Rectal smooth muscle tissue (tissue), 1 donor: ENCODE data around the gene PTPRD.

Experiments
- H3K27ac ChIP-seq: one replicate; pipeline ENCODE4 v1.7.0; 2013; ENCODE audit warnings: low read depth, low read length, inconsistent platforms
- H3K27me3 ChIP-seq: one replicate; pipeline ENCODE4 v1.7.0; 2013; ENCODE audit warnings: low read length; ENCODE audit not compliant: control insufficient read depth, insufficient read depth
- H3K36me3 ChIP-seq: one replicate; pipeline ENCODE4 v1.7.0; 2013; ENCODE audit warnings: low read length; ENCODE audit not compliant: control insufficient read depth, insufficient read depth
- H3K4me1 ChIP-seq: one replicate; pipeline ENCODE4 v1.7.0; 2013; ENCODE audit warnings: low read length; ENCODE audit not compliant: control insufficient read depth, insufficient read depth
- H3K4me3 ChIP-seq: one replicate; pipeline ENCODE4 v1.7.0; 2013; ENCODE audit warnings: low read length
- H3K9ac ChIP-seq: one replicate; pipeline ENCODE4 v1.7.0; 2013; ENCODE audit warnings: low read length

The PTPRD gene

DNA sequence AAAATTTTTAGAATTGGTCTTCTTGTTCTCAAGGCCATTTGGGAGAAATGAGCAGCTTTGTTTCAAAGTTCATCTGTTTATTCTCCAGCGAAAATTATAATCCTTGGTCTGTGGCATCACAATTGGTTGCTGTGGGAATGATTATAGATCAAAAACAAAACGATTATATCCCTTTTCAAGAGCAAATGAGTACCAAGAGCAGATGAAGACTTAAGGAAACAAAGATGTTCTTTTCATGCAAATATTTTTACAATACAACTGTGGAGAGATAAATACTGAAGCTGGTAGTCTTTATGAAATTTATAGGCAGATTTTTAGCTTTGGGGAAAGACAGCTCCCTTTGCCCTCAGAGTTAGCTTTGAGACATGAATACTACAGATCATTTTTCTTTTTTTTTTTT lies 2192.4 kb downstream of the PTPRD start:
- H3K27ac ChIP-seq: no peak overlapping the region
- no peaks in the 10 kb centered on the region for H3K27me3 ChIP-seq
- H3K4me3 ChIP-seq: no peak overlapping the region
- H3K9ac ChIP-seq: no peak overlapping the region
- no peaks in the 10 kb centered on the region for H3K4me1 ChIP-seq
- no peaks in the 10 kb centered on the region for H3K36me3 ChIP-seq

DNA sequence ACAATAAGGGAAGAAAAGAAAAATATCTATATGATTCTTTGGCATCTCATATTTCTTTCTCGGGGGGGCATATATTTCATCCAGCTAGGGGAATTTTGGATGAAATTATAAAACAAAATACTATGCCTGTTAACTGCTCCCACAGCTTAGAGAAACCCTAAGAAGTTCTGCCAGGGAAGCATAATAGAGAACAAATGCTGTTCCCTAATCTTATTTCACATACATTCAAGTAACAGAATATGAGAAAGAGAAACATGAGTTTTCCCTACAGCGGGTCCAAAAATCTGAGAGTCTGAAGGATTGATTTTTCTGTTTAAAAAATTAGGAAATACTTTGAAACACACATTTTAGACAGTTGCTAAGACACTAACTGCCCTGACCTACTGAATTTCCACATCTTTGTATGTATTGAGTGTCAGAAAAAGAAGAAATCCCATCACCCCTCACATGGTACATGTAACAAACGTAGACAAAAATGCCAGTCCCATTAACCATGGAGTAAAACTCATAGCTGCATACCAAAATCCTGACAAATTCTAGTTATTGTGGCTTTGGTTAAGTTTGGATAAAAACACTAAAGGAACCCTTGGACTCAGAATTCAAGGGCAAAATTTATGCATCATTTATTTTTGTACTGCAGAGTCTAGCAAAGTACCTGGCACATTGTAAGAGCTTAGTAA lies 2193.1 kb downstream of the PTPRD start:
- H3K4me3 ChIP-seq: no peak overlapping the region
- H3K27ac ChIP-seq: no peak overlapping the region
- H3K27me3 ChIP-seq: no peaks in the 10 kb centered on the region
- H3K4me1 ChIP-seq: no peaks in the 10 kb centered on the region
- H3K9ac ChIP-seq: no peak overlapping the region
- H3K36me3 ChIP-seq: no peaks in the 10 kb centered on the region

DNA sequence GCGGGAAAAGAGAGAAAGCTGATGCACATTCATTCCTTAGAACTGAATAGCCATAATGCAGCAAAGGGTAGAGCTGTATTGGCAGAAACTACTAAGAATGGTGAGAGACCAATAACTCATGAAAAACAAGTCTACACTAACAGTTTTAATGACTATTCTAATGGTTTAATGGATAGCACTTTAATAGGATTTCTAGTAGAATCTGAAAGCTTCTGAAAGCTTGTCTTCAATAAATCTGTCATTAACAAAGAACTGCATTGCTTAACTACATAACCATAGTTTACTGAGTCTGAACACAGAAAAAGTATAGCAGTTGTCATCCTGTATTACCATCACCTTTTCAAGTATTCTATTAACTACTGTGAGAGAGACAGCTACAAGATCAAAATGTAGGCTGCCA lies 2195.5 kb downstream of the PTPRD start:
- H3K4me1 ChIP-seq: no peaks in the 10 kb centered on the region
- no peak overlapping the region for H3K4me3 ChIP-seq
- H3K36me3 ChIP-seq: no peaks in the 10 kb centered on the region
- no peaks in the 10 kb centered on the region for H3K27me3 ChIP-seq
- no peak overlapping the region for H3K9ac ChIP-seq
- no peak overlapping the region for H3K27ac ChIP-seq

DNA sequence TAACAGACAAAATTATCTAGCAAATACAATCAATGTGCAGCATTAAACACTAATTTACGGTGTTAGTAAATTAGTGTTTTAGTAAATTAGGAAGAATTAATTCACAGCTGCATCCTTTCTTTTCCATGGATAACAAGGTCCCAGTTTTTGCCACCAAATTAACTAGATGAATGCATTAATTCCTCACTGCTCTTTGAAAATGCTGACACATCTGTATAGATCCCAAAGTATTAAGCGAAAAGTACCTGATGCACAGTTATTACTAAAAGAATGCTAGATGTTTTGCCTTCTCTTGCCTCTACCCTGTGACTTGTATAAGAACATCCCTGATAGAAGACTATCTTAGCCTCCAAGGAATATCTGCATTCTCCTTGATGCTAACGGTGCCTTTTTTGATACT lies 2200.5 kb downstream of the PTPRD start:
- H3K4me1 ChIP-seq: no peaks in the 10 kb centered on the region
- no peaks in the 10 kb centered on the region for H3K27me3 ChIP-seq
- H3K27ac ChIP-seq: no peak overlapping the region
- no peak overlapping the region for H3K4me3 ChIP-seq
- H3K9ac ChIP-seq: no peak overlapping the region
- no peaks in the 10 kb centered on the region for H3K36me3 ChIP-seq

DNA sequence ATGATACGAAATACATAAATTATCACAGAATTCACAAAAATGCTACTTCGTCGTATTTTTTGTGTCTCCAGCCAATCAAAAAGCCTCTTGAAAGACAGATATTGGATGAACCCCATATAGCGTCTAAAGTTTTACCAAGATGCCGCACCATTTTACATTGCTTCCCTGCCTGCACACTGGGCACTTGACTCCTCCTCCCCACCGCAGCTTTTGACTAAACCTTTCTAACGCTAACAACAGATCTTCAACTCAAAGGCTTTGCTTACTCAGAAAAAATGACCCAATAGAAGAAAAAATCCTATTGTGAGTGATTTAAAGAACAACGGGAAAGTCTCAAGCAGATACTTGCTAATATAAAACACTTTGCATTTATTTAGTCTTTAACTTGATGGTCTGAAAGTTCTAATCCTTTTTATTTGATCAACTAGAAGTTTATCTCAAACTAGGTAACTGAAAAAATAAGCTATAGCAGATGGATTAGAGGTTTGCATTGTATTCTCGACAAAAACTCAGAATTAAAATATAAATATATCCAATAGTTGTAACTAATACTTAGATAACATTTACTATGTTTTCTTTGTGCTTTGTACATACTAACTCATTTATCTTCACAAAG lies 2204.1 kb downstream of the PTPRD start:
- Histone ChIP-seq H3K36me3 (no peaks in the 10 kb centered on the region), H3K27me3 (no peaks in the 10 kb centered on the region), H3K27ac (no peak overlapping the region), H3K4me3 (no peak overlapping the region), H3K9ac (no peak overlapping the region), H3K4me1 (no peaks in the 10 kb centered on the region)

DNA sequence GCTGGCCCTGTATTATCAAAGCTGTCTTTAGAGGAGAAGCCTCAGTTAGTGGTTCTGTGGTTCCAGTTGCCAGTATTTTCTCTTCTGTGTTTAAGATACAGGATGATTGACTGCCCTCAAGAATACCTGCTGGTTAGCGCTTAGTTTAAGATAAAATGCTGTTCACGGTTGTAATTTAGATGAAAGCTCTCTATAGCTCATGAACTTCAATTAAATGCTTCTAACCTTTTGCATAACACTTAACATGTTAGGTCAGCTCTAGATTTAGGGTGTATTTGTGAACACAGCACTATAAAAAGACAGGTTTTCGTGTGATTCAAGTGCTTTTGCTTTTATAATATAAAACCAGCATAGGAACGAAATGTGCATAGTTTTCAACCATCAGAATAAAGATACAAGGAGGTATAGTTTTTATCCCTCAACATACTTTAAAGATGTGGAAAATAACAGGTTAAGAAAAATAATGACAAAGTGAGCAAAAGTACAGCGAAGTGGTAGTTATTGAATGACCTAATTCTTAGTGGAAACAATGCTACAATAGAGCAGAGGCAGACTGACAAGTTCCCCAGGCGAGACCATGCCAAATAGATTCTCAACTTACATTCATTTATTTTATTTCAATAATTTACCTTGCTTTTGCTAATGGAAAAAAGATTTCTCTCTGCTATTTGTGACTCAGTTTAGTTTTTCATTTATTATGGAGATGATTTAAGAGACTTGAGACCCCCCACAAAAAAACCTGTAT lies 2210.7 kb downstream of the PTPRD start:
- no peaks in the 10 kb centered on the region for H3K36me3 ChIP-seq
- no peaks in the 10 kb centered on the region for H3K4me1 ChIP-seq
- H3K27me3 ChIP-seq: no peaks in the 10 kb centered on the region
- H3K4me3 ChIP-seq: no peak overlapping the region
- no peak overlapping the region for H3K27ac ChIP-seq
- no peak overlapping the region for H3K9ac ChIP-seq

DNA sequence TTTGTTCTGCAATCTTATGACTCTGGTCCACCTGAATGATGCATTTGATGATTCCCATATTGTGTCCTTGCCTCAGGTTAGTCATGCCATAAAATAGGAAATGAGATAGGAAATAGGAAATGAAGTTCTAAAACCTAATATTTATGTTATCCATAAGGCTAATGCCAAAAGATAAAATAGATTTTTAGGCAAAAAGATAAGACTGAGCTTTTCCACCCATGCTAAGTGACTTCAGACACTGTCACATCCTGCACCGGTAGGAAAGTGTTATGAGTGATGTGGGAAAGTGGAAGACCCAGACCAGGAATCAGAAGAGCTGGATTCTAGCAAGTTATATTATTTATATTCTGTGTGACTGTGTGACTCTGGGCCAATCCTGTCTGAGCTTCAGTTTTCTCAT lies 2212.4 kb downstream of the PTPRD start:
- no peak overlapping the region for H3K9ac ChIP-seq
- no peaks in the 10 kb centered on the region for H3K4me1 ChIP-seq
- no peak overlapping the region for H3K27ac ChIP-seq
- H3K4me3 ChIP-seq: no peak overlapping the region
- no peaks in the 10 kb centered on the region for H3K36me3 ChIP-seq
- H3K27me3 ChIP-seq: no peaks in the 10 kb centered on the region

DNA sequence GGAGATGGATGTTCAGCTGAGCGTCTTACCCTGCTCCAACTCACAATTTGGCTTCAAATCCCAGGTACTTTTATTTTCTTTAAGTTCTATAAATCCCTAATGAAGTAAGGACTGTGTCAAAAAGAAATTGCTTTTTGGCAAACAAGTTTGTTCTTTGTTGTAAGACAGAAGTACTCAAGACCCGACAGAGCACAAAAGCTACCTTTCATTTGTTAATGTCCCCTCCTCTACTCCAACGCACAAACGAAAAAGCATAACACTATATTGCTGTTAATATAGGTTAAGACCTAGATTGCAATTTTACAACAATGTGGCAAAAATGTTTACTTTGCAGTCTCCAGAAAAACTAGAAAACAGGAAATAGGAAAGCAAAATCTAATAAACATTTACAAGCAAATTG lies 2217.8 kb downstream of the PTPRD start:
- no peak overlapping the region for H3K9ac ChIP-seq
- H3K27me3 ChIP-seq: no peaks in the 10 kb centered on the region
- H3K4me1 ChIP-seq: no peaks in the 10 kb centered on the region
- H3K4me3 ChIP-seq: no peak overlapping the region
- no peak overlapping the region for H3K27ac ChIP-seq
- H3K36me3 ChIP-seq: no peaks in the 10 kb centered on the region

DNA sequence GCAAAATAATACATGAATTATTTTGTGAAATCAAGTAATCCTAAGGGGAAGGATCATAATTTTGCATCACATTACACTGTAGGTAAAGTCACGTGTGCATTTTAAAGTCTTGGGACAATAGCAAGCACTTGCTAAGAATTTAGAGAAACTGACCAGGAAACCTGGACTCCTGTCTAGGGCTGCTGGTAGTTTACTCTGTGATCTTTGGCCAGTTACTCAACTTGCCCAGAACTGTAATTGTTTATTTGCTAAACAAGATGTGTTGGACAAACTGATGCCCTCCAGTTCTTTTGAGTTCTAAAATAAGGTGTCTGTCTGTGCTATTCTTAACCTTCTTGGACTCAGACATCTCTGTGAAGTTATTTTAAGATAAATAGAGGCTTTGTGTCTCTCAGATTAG lies 2218.5 kb downstream of the PTPRD start:
- Histone ChIP-seq H3K9ac (no peak overlapping the region), H3K27ac (no peak overlapping the region), H3K36me3 (no peaks in the 10 kb centered on the region), H3K27me3 (no peaks in the 10 kb centered on the region), H3K4me1 (no peaks in the 10 kb centered on the region), H3K4me3 (no peak overlapping the region)

DNA sequence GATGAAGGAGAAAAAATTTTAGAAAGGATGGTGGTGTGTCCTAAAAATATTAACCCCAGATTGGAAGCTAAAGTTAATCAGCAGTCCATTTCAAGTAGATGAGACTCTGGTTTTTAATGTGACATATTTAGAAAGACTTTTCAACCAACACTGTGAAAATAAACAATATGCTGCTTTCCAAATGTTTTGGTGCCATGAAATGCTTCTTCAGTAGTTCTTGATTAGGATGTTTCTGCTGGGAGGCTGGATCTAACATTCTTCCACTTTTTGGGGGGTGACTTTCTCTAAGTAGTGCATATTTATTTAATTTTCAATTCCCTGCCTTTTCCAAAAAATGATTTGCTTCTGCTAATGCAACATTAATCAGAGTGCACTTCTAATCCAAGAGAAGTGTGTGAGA lies 2219.9 kb downstream of the PTPRD start:
- no peaks in the 10 kb centered on the region for H3K4me1 ChIP-seq
- no peaks in the 10 kb centered on the region for H3K36me3 ChIP-seq
- no peak overlapping the region for H3K4me3 ChIP-seq
- H3K27me3 ChIP-seq: no peaks in the 10 kb centered on the region
- no peak overlapping the region for H3K27ac ChIP-seq
- no peak overlapping the region for H3K9ac ChIP-seq

DNA sequence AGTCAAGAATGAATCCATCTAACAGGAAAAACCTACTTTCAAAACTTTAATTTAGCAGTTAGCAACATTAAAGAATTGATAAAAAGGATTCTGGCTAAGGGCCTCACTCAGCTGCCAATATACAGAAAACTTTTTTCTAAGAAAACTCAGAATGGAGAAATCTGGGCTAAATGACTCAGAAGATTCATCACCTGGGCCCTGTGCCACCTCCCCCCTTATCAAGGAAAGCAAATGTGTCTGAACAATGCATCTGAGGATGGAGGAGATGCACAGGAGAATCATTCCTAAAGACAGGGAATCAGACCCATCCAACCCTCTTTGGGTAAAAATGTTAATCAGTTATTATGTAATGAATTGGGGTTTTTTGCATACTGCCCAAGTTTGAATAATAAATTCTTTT lies 2221.2 kb downstream of the PTPRD start:
- Histone ChIP-seq H3K9ac (no peak overlapping the region), H3K36me3 (no peaks in the 10 kb centered on the region), H3K4me1 (no peaks in the 10 kb centered on the region), H3K27me3 (no peaks in the 10 kb centered on the region), H3K4me3 (no peak overlapping the region), H3K27ac (no peak overlapping the region)

DNA sequence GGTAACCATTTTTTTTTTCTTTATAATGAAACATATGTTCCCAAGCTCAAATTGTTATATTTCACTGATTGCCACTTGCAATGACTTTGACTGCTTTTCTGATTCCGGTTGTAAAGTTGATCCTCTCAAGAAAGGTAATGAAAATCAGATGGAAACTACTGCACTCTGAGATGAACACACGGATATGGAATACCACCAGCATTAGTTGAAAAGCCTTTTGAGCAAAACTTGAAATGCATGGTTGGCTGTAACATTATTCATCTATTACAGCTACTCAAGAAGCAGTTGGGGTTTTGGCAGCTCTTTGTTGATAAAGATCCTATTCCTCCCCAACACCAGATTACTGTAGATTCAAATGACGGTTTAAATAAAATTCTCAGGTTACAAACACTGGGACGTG lies 2221.7 kb downstream of the PTPRD start:
- no peaks in the 10 kb centered on the region for H3K27me3 ChIP-seq
- no peaks in the 10 kb centered on the region for H3K4me1 ChIP-seq
- no peak overlapping the region for H3K27ac ChIP-seq
- H3K4me3 ChIP-seq: no peak overlapping the region
- H3K36me3 ChIP-seq: no peaks in the 10 kb centered on the region
- no peak overlapping the region for H3K9ac ChIP-seq

DNA sequence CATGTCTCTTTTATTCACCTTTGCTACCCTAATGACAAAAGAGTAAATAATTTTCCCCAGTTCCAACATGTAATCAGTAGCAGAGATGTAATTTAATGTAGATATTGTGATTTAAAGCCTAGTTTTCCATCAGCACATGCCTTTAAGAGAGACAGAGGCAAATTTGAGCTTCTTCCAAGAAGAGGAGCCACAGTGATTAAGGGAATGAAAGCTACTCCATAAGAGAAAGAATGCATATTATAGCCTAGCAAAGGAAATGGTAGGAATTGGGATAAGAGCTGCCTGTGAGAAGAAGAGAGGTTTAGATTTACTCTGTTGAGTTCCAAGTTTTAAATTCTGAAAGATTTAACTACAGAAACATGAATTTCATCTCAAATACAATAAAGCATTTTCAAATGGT lies 2222.2 kb downstream of the PTPRD start:
- Histone ChIP-seq H3K36me3 (no peaks in the 10 kb centered on the region), H3K4me1 (no peaks in the 10 kb centered on the region), H3K27me3 (no peaks in the 10 kb centered on the region), H3K27ac (no peak overlapping the region), H3K4me3 (no peak overlapping the region), H3K9ac (no peak overlapping the region)
